IMR-90 (cell line): ENCODE measurements around the gene MSI2. TPM values are rescaled to one million over a fixed set of nuclear protein-coding genes. Genes with fewer than 3 reads are reported as not detected.
A peak's percentile ranks its signal among the peaks of the same experiment; 100 is the strongest.

Source experiments
- ATAC-seq: fragments of 200-7000 bp; cut with Tn5 transposase; 2 replicates; pipeline ENCODE4 v1.9.1; 2020; ENCODE audit warnings: low read depth, mild to moderate bottlenecking, moderate library complexity
- BruUV-seq: library from RNA; stranded (reverse); fragments of 400-500 nt; replicated peaks from 2 replicates; lab custom pipeline; 2021; lab: Mats Ljungman, UMichigan
- CTCF ChIA-PET: fragments of 300-600 bp; formaldehyde crosslinking; extraction: SDS; loops from one replicate; lab custom pipeline; 2021; ENCODE audit warnings: antibody characterized with exemption; lab: Yijun Ruan, JAX
- POLR2A ChIA-PET: fragments of 300-600 bp; sonication (Branson Sonifier 250); formaldehyde crosslinking; loops from one replicate; lab custom pipeline; 2022; ENCODE audit warnings: antibody characterized with exemption; ENCODE audit not compliant: unreplicated experiment; lab: Charles Lee
- DNase-seq: peaks from one replicate; pipeline ENCODE4 v3.0.0; 2013
- H2AFZ ChIP-seq: replicated peaks from 2 replicates; pipeline ENCODE3; 2013; ENCODE audit warnings: low read length, mild to moderate bottlenecking; ENCODE audit not compliant: poor library complexity
- H2AK5ac ChIP-seq: 2 replicates; pipeline ENCODE4 v1.6.1; 2013; ENCODE audit warnings: low read depth, low read length, inconsistent platforms
- H2AK9ac ChIP-seq: replicated peaks from 2 replicates; pipeline ENCODE3; 2013; ENCODE audit warnings: mild to moderate bottlenecking, low read depth, low read length, moderate library complexity; ENCODE audit not compliant: poor library complexity
- H2BK120ac ChIP-seq: 2 replicates; pipeline ENCODE4 v1.6.1; 2013; ENCODE audit warnings: low read depth, low read length, inconsistent platforms
- H2BK15ac ChIP-seq: 3 replicates; pipeline ENCODE4 v1.6.1; 2013; ENCODE audit warnings: low read depth, low read length, inconsistent platforms
- H2BK20ac ChIP-seq: 2 replicates; pipeline ENCODE4 v1.6.1; 2013; ENCODE audit warnings: low read depth, mild to moderate bottlenecking, inconsistent platforms, low read length, moderate library complexity
- H2BK5ac ChIP-seq: 2 replicates; pipeline ENCODE4 v1.6.1; 2013; ENCODE audit warnings: mild to moderate bottlenecking, low read depth, low read length, inconsistent platforms; ENCODE audit not compliant: poor library complexity, severe bottlenecking
- H3K14ac ChIP-seq: replicated peaks from 2 replicates; pipeline ENCODE4 v1.6.1; 2013; ENCODE audit warnings: low read depth, low read length, inconsistent platforms
- H3K18ac ChIP-seq: 2 replicates; pipeline ENCODE4 v1.6.1; 2013; ENCODE audit warnings: low read depth, low read length, control low read depth
- H3K23ac ChIP-seq: 2 replicates; pipeline ENCODE4 v1.6.1; 2013; ENCODE audit warnings: low read depth, low read length, inconsistent platforms
- H3K27ac ChIP-seq: 2 replicates; pipeline ENCODE4 v1.5.1; 2013; ENCODE audit warnings: mild to moderate bottlenecking, control low read depth, low read length; ENCODE audit not compliant: insufficient read depth
- H3K27me3 ChIP-seq: 2 replicates; pipeline ENCODE4 v1.6.1; 2013; ENCODE audit warnings: low read length; ENCODE audit not compliant: control insufficient read depth, insufficient read depth
- H3K36me3 ChIP-seq: 2 replicates; pipeline ENCODE4 v1.6.1; 2013; ENCODE audit warnings: low read length, mixed read lengths; ENCODE audit not compliant: control insufficient read depth, insufficient read depth
- H3K4ac ChIP-seq: 2 replicates; pipeline ENCODE4 v1.6.1; 2013; ENCODE audit warnings: low read depth, low read length, inconsistent platforms
- H3K4me1 ChIP-seq: 2 replicates; pipeline ENCODE4 v1.6.1; 2013; ENCODE audit warnings: low read length, mixed read lengths; ENCODE audit not compliant: control insufficient read depth, insufficient read depth
- H3K4me2 ChIP-seq: 2 replicates; pipeline ENCODE4 v1.6.1; 2013; ENCODE audit warnings: low read depth, mild to moderate bottlenecking, control low read depth, low read length, moderate library complexity
- H3K4me3 ChIP-seq: 2 replicates; pipeline ENCODE4 v1.5.1; 2013; ENCODE audit warnings: low read depth, mild to moderate bottlenecking, control low read depth, low read length, moderate library complexity; ENCODE audit not compliant: insufficient read depth
- H3K56ac ChIP-seq: 2 replicates; pipeline ENCODE4 v1.6.1; 2013; ENCODE audit warnings: low read length, inconsistent platforms; ENCODE audit not compliant: insufficient read depth; ENCODE audit errors: extremely low read depth
- H3K79me1 ChIP-seq, 2 experiments: 2 replicates each; pipeline ENCODE4 v1.6.1; 2013; ENCODE audit warnings: low read length in 2 of 2, inconsistent platforms in 1 of 2, low read depth in 1 of 2
- H3K9ac ChIP-seq: 2 replicates; pipeline ENCODE4 v1.6.1; 2013; ENCODE audit warnings: low read depth, low read length, control low read depth
- H3K9me1 ChIP-seq: 2 replicates; pipeline ENCODE4 v1.6.1; 2013; ENCODE audit warnings: low read length, inconsistent platforms; ENCODE audit not compliant: insufficient read depth
- H3K9me3 ChIP-seq: 2 replicates; pipeline ENCODE4 v1.6.1; 2013; ENCODE audit warnings: low read length; ENCODE audit not compliant: control insufficient read depth, insufficient read depth
- H4K20me1 ChIP-seq: 2 replicates; pipeline ENCODE4 v1.6.1; 2013; ENCODE audit warnings: low read length, inconsistent platforms; ENCODE audit not compliant: insufficient read depth
- H4K5ac ChIP-seq: 2 replicates; pipeline ENCODE4 v1.6.1; 2013; ENCODE audit warnings: mild to moderate bottlenecking, low read depth, low read length, control low read depth
- H4K8ac ChIP-seq, 2 experiments: 2 replicates each; pipeline ENCODE4 v1.6.1; 2013; ENCODE audit warnings: low read depth in 2 of 2, low read length in 2 of 2, control low read depth in 1 of 2, inconsistent platforms in 1 of 2
- H4K91ac ChIP-seq: 2 replicates; pipeline ENCODE4 v1.6.1; 2013; ENCODE audit warnings: low read depth, low read length, inconsistent platforms; ENCODE audit not compliant: insufficient read depth
- MAZ ChIP-seq: IDR thresholded peaks from 2 replicates; pipeline ENCODE4 v1.6.1; 2012; ENCODE audit warnings: low read depth, mild to moderate bottlenecking, low read length, improper control_type of control experiment, moderate library complexity, borderline replicate concordance
- MXI1 ChIP-seq: IDR thresholded peaks from 2 replicates; pipeline ENCODE4 v1.6.1; 2012; ENCODE audit warnings: low read depth, mild to moderate bottlenecking, low read length, moderate library complexity, borderline replicate concordance
- WGBS, 2 experiments: methylation state at CpG; one replicate each; pipeline versions ENCODE4 v1.1.5 to v1.1.7; 2013; ENCODE audit warnings: missing lambda C conversion rate in 2 of 2; ENCODE audit not compliant: insufficient read length in 1 of 2; ENCODE audit errors: extremely low coverage in 2 of 2; 5-methylcytosine and 5-hydroxymethylcytosine counted together
- dilution Hi-C: fragments of 300-500 bp; cut with HindIII; formaldehyde crosslinking; loops from one replicate; pipeline ENCODE4 v1.14.3; 2018; ENCODE audit warnings: low sequenced_read_pairs; ENCODE audit not compliant: unreplicated experiment
- in situ Hi-C: fragments of 300-500 bp; cut with MboI; formaldehyde crosslinking; loops from 3 replicates; pipeline ENCODE4 v1.14.3; 2019; ENCODE audit warnings: low sequenced_read_pairs, inconsistent platforms, mixed read lengths
- intact Hi-C: fragments of 100-400 bp; cut with micrococcal nuclease; formaldehyde crosslinking; loops from 2 replicates; pipeline ENCODE4 v1.10.0; 2022
- polyA plus RNA-seq, 3 experiments: library from polyadenylated mRNA; depleted of rRNA; stranded (reverse); fragments of >200 nt; gene quantifications; 2 replicates each; pipeline ENCODE4 v1.2.3, GENCODE V29; 2012; ENCODE audit warnings: low replicate concordance in 1 of 3
- total RNA-seq: library from RNA; depleted of rRNA; stranded (reverse); fragments of >200 nt; gene quantifications from 2 replicates; pipeline ENCODE4 v1.2.3, GENCODE V29; 2012
- TF ChIP-seq, protein P1 (sequence below): fragments of 150-350 bp; IDR thresholded peaks from 2 replicates; pipeline ENCODE4 v1.6.1; 2017; ENCODE audit warnings: mild to moderate bottlenecking, antibody characterized with exemption, low read length, low read depth

Gene MSI2
- total and polyA plus RNA-seq, 2 of the 4 experiments (the other 2 are of a cell fraction) = 13.0 to 16.0 TPM

DNA sequence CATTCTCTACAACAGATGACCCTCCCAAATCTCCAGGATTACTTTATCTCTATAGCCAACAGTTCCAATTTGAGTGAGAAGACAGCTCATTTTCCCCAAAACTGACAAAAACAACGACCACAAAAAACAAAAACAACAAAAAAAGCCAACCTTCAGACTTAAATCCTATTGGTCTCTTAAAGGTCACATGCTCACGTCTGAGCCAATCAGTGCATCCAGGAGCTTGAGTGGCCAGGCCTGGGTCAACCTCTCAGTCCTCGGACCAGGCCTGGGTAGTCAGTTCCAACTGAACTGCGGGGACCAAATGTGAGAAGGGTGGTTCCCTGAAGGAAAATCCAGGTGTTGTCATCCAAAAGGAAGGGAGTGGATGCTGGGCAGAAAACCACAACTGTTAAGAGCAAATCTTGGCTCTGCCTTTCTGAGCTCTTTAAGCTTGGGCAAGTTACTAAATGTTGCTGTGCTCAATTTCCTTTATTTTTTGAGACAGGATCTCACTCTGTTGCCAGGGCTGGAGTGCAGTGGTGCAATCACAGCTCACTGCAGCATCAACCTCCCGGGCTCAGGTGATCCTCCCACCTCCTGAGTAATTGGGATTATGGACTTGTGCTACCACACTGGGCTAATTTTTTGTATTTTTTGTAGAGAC lies 43.0 kb upstream of the MSI2 start:
- Histone ChIP-seq H3K4me3 (no peak overlapping the region), H3K79me1 (no peaks in the 10 kb centered on the region), H3K18ac (no peak overlapping the region), H2BK120ac (no peak overlapping the region), H3K36me3 (no peaks in the 10 kb centered on the region), H3K14ac (no peak overlapping the region), H4K8ac (no peak overlapping the region), H3K56ac (no peak overlapping the region), H2BK5ac (no peak overlapping the region), H2BK20ac (no peak overlapping the region), H4K20me1 (no peaks in the 10 kb centered on the region), H3K9me3 (no peaks in the 10 kb centered on the region), H3K4me2 (no peak overlapping the region), H3K9ac (no peak overlapping the region), H3K4ac (no peak overlapping the region), H2AK5ac (no peak overlapping the region), H3K27ac (no peak overlapping the region), H2BK15ac (no peak overlapping the region), H4K5ac (no peak overlapping the region), H2AFZ (no peak overlapping the region), H4K91ac (no peak overlapping the region), H3K23ac (no peak overlapping the region), H3K9me1 (no peaks in the 10 kb centered on the region), H2AK9ac (no peak overlapping the region), H3K4me1 (no peaks in the 10 kb centered on the region), H3K27me3 (no peaks in the 10 kb centered on the region; the same call in none of the 2 replicates)
- TF ChIP-seq MXI1 = no peak
- TF ChIP-seq MAZ = no peak
- TF ChIP-seq, protein P1, sequence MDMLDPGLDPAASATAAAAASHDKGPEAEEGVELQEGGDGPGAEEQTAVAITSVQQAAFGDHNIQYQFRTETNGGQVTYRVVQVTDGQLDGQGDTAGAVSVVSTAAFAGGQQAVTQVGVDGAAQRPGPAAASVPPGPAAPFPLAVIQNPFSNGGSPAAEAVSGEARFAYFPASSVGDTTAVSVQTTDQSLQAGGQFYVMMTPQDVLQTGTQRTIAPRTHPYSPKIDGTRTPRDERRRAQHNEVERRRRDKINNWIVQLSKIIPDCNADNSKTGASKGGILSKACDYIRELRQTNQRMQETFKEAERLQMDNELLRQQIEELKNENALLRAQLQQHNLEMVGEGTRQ = peak; percentile 26; the same call in 1 of the 2 replicates
- BruUV-seq = no TSS peak
- no CpG with 5 or more reads among the region's 5 CpGs for WGBS, 2 experiments
- no peak for DNase-seq
- ChIA-PET CTCF (interaction anchor here (0.6 to 1.1 kb wide), 2 partner anchors 30 to 53 kb away, joined by 3 to 5 read pairs; no protein-coding TSS in a partner anchor), POLR2A (no interaction called here)
- dilution Hi-C loops (no loop called here), intact Hi-C loops (no loop called here), in situ Hi-C loops (no loop called here)
- ATAC-seq = no peak
